Parathyroid adenoma (tissue), 2 donors: ENCODE results near the gene PNMA6E.

Experiments used
- H2AFZ ChIP-seq: fragments of 300-600 bp; sonication (generic); one replicate; pipeline ENCODE4 v1.7.0; 2017; ENCODE audit warnings: antibody characterized with exemption, mild to moderate bottlenecking
- H3K27ac ChIP-seq: fragments of 300-600 bp; sonication (generic); one replicate; pipeline ENCODE4 v1.7.0; 2017
- H3K27me3 ChIP-seq: fragments of 300-600 bp; sonication (generic); one replicate; pipeline ENCODE4 v1.7.0; 2017; ENCODE audit warnings: low read length; ENCODE audit not compliant: control insufficient read depth, insufficient read depth
- H3K36me3 ChIP-seq: fragments of 300-600 bp; sonication (generic); one replicate; pipeline ENCODE4 v1.7.0; 2017; ENCODE audit warnings: low read length; ENCODE audit not compliant: control insufficient read depth, insufficient read depth
- H3K4me1 ChIP-seq: fragments of 300-600 bp; sonication (generic); one replicate; pipeline ENCODE4 v1.7.0; 2017; ENCODE audit warnings: control low read depth
- H3K4me2 ChIP-seq: fragments of 300-600 bp; sonication (generic); one replicate; pipeline ENCODE4 v1.7.0; 2017; ENCODE audit warnings: low read length
- H3K4me3 ChIP-seq: fragments of 300-600 bp; sonication (generic); one replicate; pipeline ENCODE4 v1.7.0; 2017; ENCODE audit warnings: low read depth, low read length
- H3K79me2 ChIP-seq: fragments of 300-600 bp; sonication (generic); one replicate; pipeline ENCODE4 v1.7.0; 2017; ENCODE audit warnings: control low read depth
- H3K9ac ChIP-seq: fragments of 300-600 bp; sonication (generic); one replicate; pipeline ENCODE4 v1.7.0; 2017; ENCODE audit warnings: mild to moderate bottlenecking
- H3K9me3 ChIP-seq: fragments of 300-600 bp; sonication (generic); one replicate; pipeline ENCODE4 v1.7.0; 2017; ENCODE audit warnings: low read length; ENCODE audit not compliant: control insufficient read depth
- TF ChIP-seq, protein P1 (sequence below): fragments of 300-600 bp; sonication (generic); IDR thresholded peaks from one replicate; pipeline ENCODE4 v1.7.0; 2017; ENCODE audit warnings: antibody characterized with exemption, mild to moderate bottlenecking
- donor health status: primary hyperparathyroidism.

The PNMA6E gene

GRCh38 chrX:153379508-153379907 is 21.6 kb downstream of the PNMA6E start:
- H3K79me2 ChIP-seq: no peaks in the 10 kb centered on the region
- TF ChIP-seq, protein P1, sequence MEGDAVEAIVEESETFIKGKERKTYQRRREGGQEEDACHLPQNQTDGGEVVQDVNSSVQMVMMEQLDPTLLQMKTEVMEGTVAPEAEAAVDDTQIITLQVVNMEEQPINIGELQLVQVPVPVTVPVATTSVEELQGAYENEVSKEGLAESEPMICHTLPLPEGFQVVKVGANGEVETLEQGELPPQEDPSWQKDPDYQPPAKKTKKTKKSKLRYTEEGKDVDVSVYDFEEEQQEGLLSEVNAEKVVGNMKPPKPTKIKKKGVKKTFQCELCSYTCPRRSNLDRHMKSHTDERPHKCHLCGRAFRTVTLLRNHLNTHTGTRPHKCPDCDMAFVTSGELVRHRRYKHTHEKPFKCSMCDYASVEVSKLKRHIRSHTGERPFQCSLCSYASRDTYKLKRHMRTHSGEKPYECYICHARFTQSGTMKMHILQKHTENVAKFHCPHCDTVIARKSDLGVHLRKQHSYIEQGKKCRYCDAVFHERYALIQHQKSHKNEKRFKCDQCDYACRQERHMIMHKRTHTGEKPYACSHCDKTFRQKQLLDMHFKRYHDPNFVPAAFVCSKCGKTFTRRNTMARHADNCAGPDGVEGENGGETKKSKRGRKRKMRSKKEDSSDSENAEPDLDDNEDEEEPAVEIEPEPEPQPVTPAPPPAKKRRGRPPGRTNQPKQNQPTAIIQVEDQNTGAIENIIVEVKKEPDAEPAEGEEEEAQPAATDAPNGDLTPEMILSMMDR: no peak
- no peak overlapping the region for H3K9ac ChIP-seq
- H3K27ac ChIP-seq: peak overlapping the region; percentile 100
- H3K36me3 ChIP-seq: no peaks in the 10 kb centered on the region
- H3K4me2 ChIP-seq: no peak overlapping the region
- H3K4me3 ChIP-seq: no peak overlapping the region
- peak overlapping the region; percentile 0 for H2AFZ ChIP-seq
- no peaks in the 10 kb centered on the region for H3K27me3 ChIP-seq
- H3K9me3 ChIP-seq: no peaks in the 10 kb centered on the region
- H3K4me1 ChIP-seq: peaks cover 48% of the 10 kb centered on the region

DNA sequence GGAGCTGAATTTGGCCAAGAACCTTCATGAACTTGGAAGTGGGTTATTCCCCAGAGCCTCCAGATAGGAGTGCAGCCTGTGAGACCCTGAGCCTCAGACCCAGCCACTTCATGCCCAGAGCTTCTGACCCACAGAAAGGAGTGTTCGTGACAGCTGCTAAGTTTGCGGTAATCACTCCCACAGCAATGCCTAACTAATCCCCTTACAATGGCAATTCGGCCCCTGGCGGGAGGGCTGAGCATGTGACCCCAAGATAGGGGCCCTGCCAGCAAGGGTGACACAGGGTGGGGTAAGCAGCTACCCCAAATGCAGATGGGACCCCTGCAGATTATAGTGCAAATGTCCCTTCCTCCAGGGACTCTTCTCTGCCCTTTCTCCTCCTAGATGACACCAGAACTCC is 22.5 kb downstream of the PNMA6E start:
- TF ChIP-seq, protein P1: no peak
- Histone ChIP-seq H3K27me3 (no peaks in the 10 kb centered on the region), H3K27ac (peak overlapping the region; percentile 100), H3K79me2 (no peaks in the 10 kb centered on the region), H3K4me2 (no peak overlapping the region), H3K9me3 (no peaks in the 10 kb centered on the region), H3K36me3 (no peaks in the 10 kb centered on the region), H3K4me1 (peaks cover 57% of the 10 kb centered on the region), H3K9ac (no peak overlapping the region), H3K4me3 (no peak overlapping the region), H2AFZ (no peak overlapping the region)

- H3K9ac ChIP-seq: no peak overlapping the region
- peak overlapping the region; percentile 100 for H3K27ac ChIP-seq
- H3K27me3 ChIP-seq: no peaks in the 10 kb centered on the region
- H2AFZ ChIP-seq: no peak overlapping the region
- H3K4me3 ChIP-seq: no peak overlapping the region
- H3K4me1 ChIP-seq: peaks cover 61% of the 10 kb centered on the region
- TF ChIP-seq, protein P1: no peak
- no peaks in the 10 kb centered on the region for H3K9me3 ChIP-seq
- no peaks in the 10 kb centered on the region for H3K79me2 ChIP-seq
- H3K36me3 ChIP-seq: no peaks in the 10 kb centered on the region
- no peak overlapping the region for H3K4me2 ChIP-seq
These were observed 23.4 kb downstream of the PNMA6E start for GRCh38 chrX:153377727-153378126.

DNA sequence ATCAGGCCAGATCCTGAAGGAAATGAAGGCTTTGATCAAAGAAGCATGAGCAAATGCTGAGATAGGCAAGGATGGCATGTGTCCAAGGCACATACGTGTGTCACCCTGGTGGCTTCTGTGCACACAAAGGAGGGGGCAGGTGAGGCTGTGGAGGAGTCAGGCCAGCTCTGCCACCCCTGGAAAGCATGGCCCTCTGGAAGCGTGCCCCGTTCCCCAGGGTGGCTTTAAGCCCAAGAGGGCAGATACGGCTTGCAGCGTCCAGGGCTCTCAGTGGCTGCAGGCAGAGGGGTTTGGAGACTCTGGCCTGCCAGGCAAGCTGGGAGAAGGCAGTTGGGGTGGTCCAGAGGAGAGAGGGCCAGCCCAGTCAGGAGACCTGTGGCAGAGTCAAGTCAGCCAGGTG is 25.6 kb downstream of the PNMA6E start:
- no peak overlapping the region for H3K4me2 ChIP-seq
- H2AFZ ChIP-seq: peak overlapping the region; percentile 38
- H3K27ac ChIP-seq: peak overlapping the region; percentile 90
- no peaks in the 10 kb centered on the region for H3K79me2 ChIP-seq
- no peaks in the 10 kb centered on the region for H3K36me3 ChIP-seq
- H3K27me3 ChIP-seq: no peaks in the 10 kb centered on the region
- TF ChIP-seq, protein P1: no peak
- no peak overlapping the region for H3K9ac ChIP-seq
- H3K4me3 ChIP-seq: no peak overlapping the region
- H3K9me3 ChIP-seq: no peaks in the 10 kb centered on the region
- H3K4me1 ChIP-seq: peaks cover 64% of the 10 kb centered on the region

GRCh38 chrX:153374426-153374825 is 26.7 kb downstream of the PNMA6E start:
- Histone ChIP-seq H3K9ac (no peak overlapping the region), H3K4me1 (peaks cover 60% of the 10 kb centered on the region), H3K27ac (peak overlapping the region; percentile 90), H3K27me3 (no peaks in the 10 kb centered on the region), H3K79me2 (no peaks in the 10 kb centered on the region), H3K9me3 (no peaks in the 10 kb centered on the region), H3K36me3 (no peaks in the 10 kb centered on the region), H3K4me2 (no peak overlapping the region), H2AFZ (peak overlapping the region; percentile 28), H3K4me3 (no peak overlapping the region)
- TF ChIP-seq, protein P1: no peak
